GM23248 (cell line): ENCODE results near the gene KHSRP. TPM values are rescaled to one million over a fixed set of nuclear protein-coding genes. Genes with fewer than 3 reads are reported as not detected.

Experiments
- DNase-seq: peaks from one replicate; pipeline ENCODE4 v3.0.0-alpha.2; 2015
- H2AFZ ChIP-seq: fragments of 200-600 bp; sonication (generic); 2 replicates; pipeline ENCODE4 v1.6.1; 2016; ENCODE audit warnings: antibody characterized with exemption
- H3F3A ChIP-seq: fragments of 200-600 bp; sonication (generic); 2 replicates; pipeline ENCODE4 v1.6.1; 2016; ENCODE audit warnings: mild to moderate bottlenecking, antibody characterized with exemption, mixed run types; ENCODE audit not compliant: insufficient read depth
- H3K27ac ChIP-seq: fragments of 200-600 bp; sonication (generic); 2 replicates; pipeline ENCODE4 v1.5.1; 2016; ENCODE audit warnings: mild to moderate bottlenecking
- H3K27me3 ChIP-seq: fragments of 200-600 bp; sonication (generic); replicated peaks from 2 replicates; pipeline ENCODE4 v1.6.1; 2016; ENCODE audit warnings: mild to moderate bottlenecking; ENCODE audit not compliant: insufficient read depth
- H3K36me3 ChIP-seq: fragments of 200-600 bp; sonication (generic); 2 replicates; pipeline ENCODE4 v1.6.1; 2016; ENCODE audit warnings: low read depth, mild to moderate bottlenecking
- H3K4me1 ChIP-seq: fragments of 200-600 bp; sonication (generic); 2 replicates; pipeline ENCODE4 v1.6.1; 2016; ENCODE audit warnings: mild to moderate bottlenecking; ENCODE audit not compliant: insufficient read depth
- H3K4me2 ChIP-seq: fragments of 200-600 bp; sonication (generic); one replicate; pipeline ENCODE4 v1.6.1; 2016; ENCODE audit warnings: mild to moderate bottlenecking; ENCODE audit not compliant: unreplicated experiment
- H3K4me3 ChIP-seq: fragments of 200-600 bp; sonication (generic); 2 replicates; pipeline ENCODE4 v1.5.1; 2016; ENCODE audit warnings: mild to moderate bottlenecking
- H3K79me2 ChIP-seq: fragments of 200-600 bp; sonication (generic); 2 replicates; pipeline ENCODE4 v1.6.1; 2016; ENCODE audit warnings: mild to moderate bottlenecking; ENCODE audit not compliant: insufficient read depth
- H3K9ac ChIP-seq: fragments of 200-600 bp; sonication (generic); 2 replicates; pipeline ENCODE4 v1.6.1; 2016; ENCODE audit warnings: mild to moderate bottlenecking
- H3K9me2 ChIP-seq: fragments of 200-600 bp; sonication (generic); 2 replicates; pipeline ENCODE4 v1.6.1; 2016; ENCODE audit warnings: mixed run types, mild to moderate bottlenecking, moderate library complexity; ENCODE audit not compliant: insufficient read depth
- H3K9me3 ChIP-seq: fragments of 200-600 bp; sonication (generic); one replicate; pipeline ENCODE4 v1.6.1; 2017; ENCODE audit warnings: low read depth
- H4K20me1 ChIP-seq: fragments of 200-600 bp; sonication (generic); 2 replicates; pipeline ENCODE4 v1.6.0; 2016; ENCODE audit not compliant: insufficient read depth
- EZH2 ChIP-seq: fragments of 200-600 bp; sonication (generic); IDR thresholded peaks from 2 replicates; pipeline ENCODE4 v1.6.1; 2018; ENCODE audit warnings: antibody characterized with exemption, mild to moderate bottlenecking; ENCODE audit not compliant: insufficient read depth, poor library complexity, severe bottlenecking
- EZH2phosphoT487 ChIP-seq: fragments of 200-600 bp; sonication (generic); IDR thresholded peaks from 2 replicates; pipeline ENCODE4 v1.6.1; 2018; ENCODE audit warnings: antibody characterized with exemption, moderate library complexity, mild to moderate bottlenecking, low read depth; ENCODE audit not compliant: insufficient read depth
- WGBS, 2 experiments: methylation state at CpG; one replicate each; pipeline ENCODE4 v1.1.6; 2015 to 2017; ENCODE audit warnings: low lambda C conversion rate in 2 of 2, low coverage in 1 of 2; ENCODE audit errors: missing lambda C conversion rate in 2 of 2; 5-methylcytosine and 5-hydroxymethylcytosine counted together
- in situ Hi-C: fragments of 300-500 bp; cut with MboI; formaldehyde crosslinking; loops from 2 replicates; pipeline ENCODE4 v1.15.0; 2020
- polyA plus RNA-seq: library from polyadenylated mRNA; unstranded; fragments of >200 nt; fragmentation: Nextera tagmentation; extraction: Ambion mirVana; gene quantifications from 2 replicates; pipeline ENCODE4 v1.2.1, GENCODE V29; 2016
- total RNA-seq: library from RNA; depleted of rRNA; stranded (reverse); fragments of >200 nt; shearing (Covaris generic); gene quantifications from 2 replicates; pipeline ENCODE4 v1.2.3, GENCODE V29; 2014; rRNA removed

KHSRP gene
- total RNA-seq = 55.1 and 61.6 TPM in 2 replicates
- 16.9 and 17.3 TPM in 2 replicates for polyA plus RNA-seq

DNA sequence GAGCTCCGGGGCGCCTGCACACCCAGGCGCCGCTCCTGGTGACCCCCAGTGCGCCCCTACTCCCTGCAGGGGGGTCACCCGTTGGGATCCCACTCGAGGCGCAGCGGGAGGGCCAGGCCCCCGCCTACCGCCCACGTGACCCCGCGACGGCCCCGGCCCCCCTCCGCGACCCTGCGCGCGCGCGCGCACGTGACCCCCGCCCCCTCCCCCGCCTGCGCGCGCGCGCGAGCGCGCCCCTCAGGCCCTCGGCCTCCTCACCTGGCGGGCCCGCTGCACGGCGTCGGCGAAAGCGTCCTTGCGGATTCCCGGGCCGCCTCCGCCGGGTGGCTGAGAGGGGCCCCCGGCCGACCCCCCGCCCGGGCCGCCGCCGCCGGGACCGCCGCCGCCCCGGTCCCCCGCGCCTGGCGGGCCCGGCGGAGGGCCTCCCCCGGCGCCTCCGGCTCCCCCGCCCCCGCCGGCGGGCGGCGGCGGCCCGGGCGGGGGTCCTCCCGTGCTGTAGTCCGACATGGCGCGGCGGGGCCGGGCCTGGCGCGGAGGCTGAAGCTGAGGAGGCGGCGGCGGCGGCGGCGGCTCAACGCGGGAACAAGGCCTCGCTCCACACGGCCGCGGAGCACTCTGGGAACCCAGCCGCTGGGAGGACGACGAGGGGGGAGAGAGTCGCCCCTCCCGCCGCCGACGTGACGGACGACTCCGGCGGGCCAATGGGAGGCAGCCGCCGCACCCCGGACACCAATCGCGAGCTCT, at the start of gene KHSRP:
TSS of gene KHSRP (minus strand) at position 617 of the 744 bp plus-strand sequence. CDS start at position 507, 110 bp downstream.
- Histone ChIP-seq H3K4me1 (peaks cover 12% of the 10 kb centered on the region), H3K4me3 (peak within 1 kb of the TSS; percentile 100), H3K79me2 (peaks cover 48% of the 10 kb centered on the region), H3F3A (no peaks in the 10 kb centered on the region; the same call in 1 of the 2 replicates), H4K20me1 (peaks cover 11% of the 10 kb centered on the region), H3K4me2 (peak within 1 kb of the TSS; percentile 99), H3K9me2 (no peaks in the 10 kb centered on the region), H3K9me3 (no peaks in the 10 kb centered on the region), H3K27me3 (no peaks in the 10 kb centered on the region), H3K9ac (peak within 1 kb of the TSS; percentile 94), H2AFZ (peak within 1 kb of the TSS; percentile 88), H3K27ac (peak within 1 kb of the TSS; percentile 63), H3K36me3 (peaks cover 12% of the 10 kb centered on the region; the same call in 1 of the 2 replicates)
- DNase-seq = peak; percentile 42
- TF ChIP-seq EZH2phosphoT487 = no peak
- no peak for TF ChIP-seq EZH2
- 1 to 2% methylated on average over 27 to 57 of the region's 114 CpGs for WGBS, 2 experiments
- in situ Hi-C loops = no loop called here

DNA sequence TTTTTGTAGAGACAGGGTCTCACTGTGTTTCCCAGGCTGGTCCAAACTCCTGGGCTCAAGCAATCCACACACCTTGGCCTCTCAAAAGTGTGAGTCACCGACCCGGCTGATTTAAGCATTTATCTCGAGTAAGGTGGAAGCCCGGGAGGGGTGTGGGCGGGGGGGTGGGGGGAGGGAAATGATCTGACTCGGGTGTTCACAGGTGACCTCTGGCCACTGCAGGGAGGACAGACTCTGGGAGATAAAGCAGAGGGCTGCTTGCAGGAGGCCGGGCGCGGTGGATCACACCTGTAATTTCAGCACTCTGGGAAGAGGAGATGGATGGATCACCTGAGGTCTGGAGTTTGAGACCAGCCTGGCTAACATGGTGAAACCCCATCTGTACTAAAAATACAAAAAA, 49.0 kb upstream of the KHSRP start:
- Histone ChIP-seq H3K4me2 (no peak overlapping the region), H3F3A (no peaks in the 10 kb centered on the region), H3K36me3 (no peaks in the 10 kb centered on the region), H3K4me1 (no peaks in the 10 kb centered on the region), H2AFZ (no peak overlapping the region), H3K27me3 (0 out of 2 replicates have a peak, but pooled peaks cover 12% of the 10 kb centered on the region), H3K27ac (no peak overlapping the region), H3K9me3 (no peaks in the 10 kb centered on the region), H3K79me2 (no peaks in the 10 kb centered on the region), H3K9ac (no peak overlapping the region), H4K20me1 (no peaks in the 10 kb centered on the region), H3K4me3 (no peak overlapping the region), H3K9me2 (no peaks in the 10 kb centered on the region)
- TF ChIP-seq EZH2 (no peak), EZH2phosphoT487 (no peak)
- in situ Hi-C loops = no loop called here
- WGBS, 2 experiments = 86 to 100% methylated on average over 2 to 9 of the region's 9 CpGs
- no peak for DNase-seq

GRCh38 chr19:6472713-6473112, 48.1 kb upstream of the KHSRP start:
- Histone ChIP-seq H2AFZ (no peak overlapping the region), H3K27ac (no peak overlapping the region), H3K4me1 (no peaks in the 10 kb centered on the region), H3K4me2 (no peak overlapping the region), H3K79me2 (no peaks in the 10 kb centered on the region), H3F3A (no peaks in the 10 kb centered on the region), H4K20me1 (no peaks in the 10 kb centered on the region), H3K4me3 (no peak overlapping the region), H3K9me3 (no peaks in the 10 kb centered on the region), H3K9ac (no peak overlapping the region), H3K36me3 (no peaks in the 10 kb centered on the region), H3K27me3 (peaks cover 18% of the 10 kb centered on the region), H3K9me2 (no peaks in the 10 kb centered on the region)
- 43 to 67% methylated on average over 4 of the region's 4 CpGs for WGBS, 2 experiments
- TF ChIP-seq EZH2phosphoT487 (no peak), EZH2 (no peak)
- no peak for DNase-seq
- in situ Hi-C loops = no loop called here

- no peaks in the 10 kb centered on the region for H4K20me1 ChIP-seq
- peaks cover 23% of the 10 kb centered on the region for H3K27me3 ChIP-seq
- no peaks in the 10 kb centered on the region for H3K79me2 ChIP-seq
- H3K9ac ChIP-seq = no peak overlapping the region
- no peaks in the 10 kb centered on the region for H3K4me1 ChIP-seq
- no peak overlapping the region for H2AFZ ChIP-seq
- H3K27ac ChIP-seq = no peak overlapping the region
- H3K9me2 ChIP-seq = no peaks in the 10 kb centered on the region
- no peaks in the 10 kb centered on the region for H3K36me3 ChIP-seq
- no peak for DNase-seq
- 57 to 64% methylated on average over 13 to 14 of the region's 14 CpGs for WGBS, 2 experiments
- no peak overlapping the region for H3K4me3 ChIP-seq
- no peak overlapping the region for H3K4me2 ChIP-seq
- H3F3A ChIP-seq = no peaks in the 10 kb centered on the region
- TF ChIP-seq EZH2phosphoT487 = no peak
- TF ChIP-seq EZH2 = no peak
- no peaks in the 10 kb centered on the region for H3K9me3 ChIP-seq
- in situ Hi-C loops = no loop called here
Observed at GRCh38 chr19:6471076-6471475, 46.5 kb upstream of the KHSRP start.
